ENCODE data around the gene E2F1.
"Not testable (repeated sequence)": the region's sequence is repeated elsewhere in the genome, so short reads cannot be mapped to it uniquely, and the experiment has no call there.

Gene E2F1

GRCh38 chr20:33710681-33711445, 24.7 kb upstream of the E2F1 start:
- no peak for DNase-seq (ENCODE audit: low read depth)

GRCh38 chr20:33709905-33710541, 23.8 kb upstream of the E2F1 start:
- no peak for DNase-seq (ENCODE audit: low read depth)

- no peak for DNase-seq (ENCODE audit: low read depth)
Observed at GRCh38 chr20:33709398-33709797, 23.2 kb upstream of the E2F1 start.

GRCh38 chr20:33707668-33708067, 21.5 kb upstream of the E2F1 start:
- no peak for DNase-seq (ENCODE audit: low read depth)

- no peak for DNase-seq (ENCODE audit: low read depth)
Observed at GRCh38 chr20:33704197-33704924, 18.2 kb upstream of the E2F1 start.

- no peak for DNase-seq (ENCODE audit: low read depth)
Observed at GRCh38 chr20:33703498-33704137, 17.4 kb upstream of the E2F1 start.

GRCh38 chr20:33702861-33703260, 16.7 kb upstream of the E2F1 start:
- DNase-seq (ENCODE audit: low read depth): no peak

GRCh38 chr20:33701629-33702450, 15.7 kb upstream of the E2F1 start:
- DNase-seq (ENCODE audit: low read depth): no peak

GRCh38 chr20:33700696-33701441, 14.7 kb upstream of the E2F1 start:
- DNase-seq (ENCODE audit: low read depth): not testable (repeated sequence)

GRCh38 chr20:33698966-33699365, 12.8 kb upstream of the E2F1 start:
- DNase-seq (ENCODE audit: low read depth): not testable (repeated sequence)

GRCh38 chr20:33697129-33697528, 10.9 kb upstream of the E2F1 start:
- no peak for DNase-seq (ENCODE audit: low read depth)

- no peak for DNase-seq (ENCODE audit: low read depth)
Observed at GRCh38 chr20:33696448-33696847, 10.3 kb upstream of the E2F1 start.

GRCh38 chr20:33694639-33695012, 8.4 kb upstream of the E2F1 start:
- DNase-seq (ENCODE audit: low read depth): no peak

- no peak for DNase-seq (ENCODE audit: low read depth)
Observed at GRCh38 chr20:33693741-33694638, 7.8 kb upstream of the E2F1 start.

- DNase-seq (ENCODE audit: low read depth): no peak
Observed at GRCh38 chr20:33693289-33693688, 7.1 kb upstream of the E2F1 start.

GRCh38 chr20:33689973-33690372, 3.8 kb upstream of the E2F1 start:
- DNase-seq (ENCODE audit: low read depth): no peak

GRCh38 chr20:33689493-33689892, 3.3 kb upstream of the E2F1 start:
- DNase-seq (ENCODE audit: low read depth): no peak

GRCh38 chr20:33688938-33689424, 2.8 kb upstream of the E2F1 start:
- DNase-seq (ENCODE audit: low read depth): no peak

GRCh38 chr20:33687993-33688937, 2.1 kb upstream of the E2F1 start:
- no peak for DNase-seq (ENCODE audit: low read depth)
